Stomach (tissue), 9 donors: Measurements from ENCODE around the gene LRRC49. TPM values are rescaled to one million over a fixed set of nuclear protein-coding genes. Genes with fewer than 3 reads are reported as not detected.

Source experiments
- DNase-seq, 2 donors: peaks; one replicate each; pipeline versions ENCODE4 v3.0.0 to v3.0.0-alpha.2; 2013 to 2019
- H3K27ac ChIP-seq, 5 donors: fragments of 200-600 bp in 4 of 5; sonication (generic) in 4 of 5; one replicate each; pipeline ENCODE4 v1.5.1; 2013 to 2019; ENCODE audit warnings: mild to moderate bottlenecking in 1 of 5, moderate library complexity in 1 of 5
- H3K27me3 ChIP-seq, 3 donors: fragments of 200-600 bp; sonication (generic); one replicate each; pipeline ENCODE4 v1.5.1; 2017 to 2019; ENCODE audit warnings: mixed run types in 1 of 3
- H3K36me3 ChIP-seq, 4 donors: fragments of 200-600 bp; sonication (generic); 1 replicate in 3 of 4; 2 replicates in 1 of 4; pipeline ENCODE4 v1.5.1; 2016 to 2019
- H3K4me1 ChIP-seq, 4 donors: fragments of 200-600 bp; sonication (generic); one replicate each; pipeline ENCODE4 v1.5.1; 2016 to 2019
- H3K4me3 ChIP-seq, 4 donors: fragments of 200-600 bp; sonication (generic) in 3 of 4; one replicate each; pipeline ENCODE4 v1.5.1; 2016 to 2019; ENCODE audit warnings: mild to moderate bottlenecking in 1 of 4
- H3K9me3 ChIP-seq, 4 donors: fragments of 200-600 bp; sonication (generic); one replicate each; pipeline ENCODE4 v1.5.1; 2016 to 2019
- CTCF ChIP-seq, 7 experiments: fragments of 450-650 bp in 4 of 7; fragments of 200-600 bp in 3 of 7; sonication (generic) in 3 of 7; IDR thresholded peaks; one replicate each; pipeline ENCODE4 v1.5.1; 2016 to 2019; ENCODE audit warnings: antibody characterized with exemption in 7 of 7, control low read depth in 2 of 7, mild to moderate bottlenecking in 1 of 7
- EP300 ChIP-seq: sonication (generic); formaldehyde crosslinking; IDR thresholded peaks from one replicate; pipeline ENCODE4 v1.6.1; 2017; ENCODE audit warnings: antibody characterized with exemption
- POLR2A ChIP-seq, 4 donors: fragments of 450-650 bp; IDR thresholded peaks; one replicate each; pipeline ENCODE4 v1.6.1; 2016; ENCODE audit warnings: antibody characterized with exemption in 4 of 4, control low read depth in 2 of 4, mild to moderate bottlenecking in 1 of 4, moderate library complexity in 1 of 4
- POLR2AphosphoS5 ChIP-seq, 3 donors: sonication (generic); formaldehyde crosslinking; IDR thresholded peaks; one replicate each; pipeline ENCODE4 v1.6.1; 2016; ENCODE audit warnings: antibody characterized with exemption in 3 of 3
- WGBS, 5 donors: extraction: QIAGEN DNeasy Blood & Tissue Kit in 3 of 5; methylation state at CpG; one replicate each; pipeline versions ENCODE4 v1.1.5 to v1.1.7; 2013 to 2018; 5-methylcytosine and 5-hydroxymethylcytosine counted together
- intact Hi-C: fragments of 100-400 bp; cut with DNase I; formaldehyde crosslinking; loops from one replicate; pipeline ENCODE4 v1.15.1; 2023; ENCODE audit warnings: low total_unique reads
- polyA plus RNA-seq, 3 donors: library from polyadenylated mRNA; stranded (reverse); fragments of 200-250 nt; gene quantifications; one replicate each; pipeline ENCODE4 v1.2.3, GENCODE V29; 2013
- total RNA-seq, 5 donors: library from RNA; depleted of rRNA; stranded (reverse); fragments of >200 nt; gene quantifications; one replicate each; pipeline versions ENCODE4 v1.1.0 to v1.2.3, GENCODE V29; 2014 to 2016
- donor health status: healthy with polysubstance abuse.
- donor health status: Bipolar disorder and iron deficiency.
- donor health status: healthy.

The LRRC49 gene
- total and polyA plus RNA-seq, 8 donors, result 0.87 to 63.8 (median 7.2) TPM

- intact Hi-C loops, result no loop called here
- Histone ChIP-seq H3K27me3 (peaks cover 0 to 6% (median 0%) of the 10 kb centered on the region in 3 donors), H3K27ac (no peak overlapping the region), H3K4me3 (no peak overlapping the region), H3K36me3 (no peaks in the 10 kb centered on the region), H3K4me1 (peaks cover 0 to 19% (median 10%) of the 10 kb centered on the region in 4 donors), H3K9me3 (no peaks in the 10 kb centered on the region)
- 88 to 100% (median 94%) methylated on average over 2 of the region's 2 CpGs for WGBS, 5 donors
- DNase-seq, result no peak
- TF ChIP-seq CTCF (IDR thresholded peaks at IDR 0.05) (no peak), POLR2AphosphoS5 (IDR thresholded peaks at IDR 0.05) (no peak), POLR2A (IDR thresholded peaks at IDR 0.05) (no peak), EP300 (no peak)
Measured at GRCh38 chr15:70873232-70874054, 19.2 kb upstream of the LRRC49 start.

- peak in 1 of 2 donors; percentile 61 for DNase-seq
- no peak overlapping the region for H3K4me3 ChIP-seq
- WGBS, 5 donors, result 70 to 75% (median 71%) methylated on average over 7 of the region's 7 CpGs
- no peaks in the 10 kb centered on the region for H3K36me3 ChIP-seq
- peaks cover 0 to 7% (median 2%) of the 10 kb centered on the region in 4 donors for H3K4me1 ChIP-seq
- TF ChIP-seq POLR2A (IDR thresholded peaks at IDR 0.05) (no peak), CTCF (IDR thresholded peaks at IDR 0.05) (peak in 4 of 7 experiments; percentile 14 to 30 (median 22))
- H3K27me3 ChIP-seq, result peaks cover 0 to 6% (median 0%) of the 10 kb centered on the region in 3 donors
- no peaks in the 10 kb centered on the region for H3K9me3 ChIP-seq
- intact Hi-C loops, result no loop called here
- no peak overlapping the region for H3K27ac ChIP-seq
Measured at GRCh38 chr15:70875001-70875782, 17.4 kb upstream of the LRRC49 start.

- no peaks in the 10 kb centered on the region for H3K9me3 ChIP-seq
- intact Hi-C loops, result no loop called here
- WGBS, 5 donors, result 59 to 76% (median 67%) methylated on average over 3 of the region's 3 CpGs
- H3K4me3 ChIP-seq, result no peak overlapping the region
- H3K27me3 ChIP-seq, result peaks cover 0 to 6% (median 0%) of the 10 kb centered on the region in 3 donors
- peaks cover 0 to 6% (median 0%) of the 10 kb centered on the region in 4 donors for H3K4me1 ChIP-seq
- no peaks in the 10 kb centered on the region for H3K36me3 ChIP-seq
- TF ChIP-seq POLR2AphosphoS5 (IDR thresholded peaks at IDR 0.05), result no peak
- no peak for TF ChIP-seq EP300
- no peak for TF ChIP-seq CTCF (IDR thresholded peaks at IDR 0.05)
- TF ChIP-seq POLR2A (IDR thresholded peaks at IDR 0.05), result no peak
- no peak overlapping the region for H3K27ac ChIP-seq
- no peak for DNase-seq
Measured at GRCh38 chr15:70876011-70876410, 16.6 kb upstream of the LRRC49 start.

GRCh38 chr15:70876683-70877082, 15.9 kb upstream of the LRRC49 start:
- TF ChIP-seq CTCF (IDR thresholded peaks at IDR 0.05) (no peak), POLR2AphosphoS5 (IDR thresholded peaks at IDR 0.05) (no peak), POLR2A (IDR thresholded peaks at IDR 0.05) (no peak), EP300 (no peak)
- no peak for DNase-seq
- intact Hi-C loops, result no loop called here
- WGBS, 5 donors, result 65 to 76% (median 70%) methylated on average over 2 of the region's 2 CpGs
- no peaks in the 10 kb centered on the region for H3K36me3 ChIP-seq
- H3K4me3 ChIP-seq, result no peak overlapping the region
- H3K4me1 ChIP-seq, result peaks cover 0 to 6% (median 0%) of the 10 kb centered on the region in 4 donors
- H3K27ac ChIP-seq, result no peak overlapping the region
- H3K27me3 ChIP-seq, result peaks cover 0 to 6% (median 0%) of the 10 kb centered on the region in 3 donors
- no peaks in the 10 kb centered on the region for H3K9me3 ChIP-seq
